Stomach (tissue), 9 donors: Measurements from ENCODE around the gene FAM47E. TPM values are rescaled to one million over a fixed set of nuclear protein-coding genes. Genes with fewer than 3 reads are reported as not detected.

Experiments
- DNase-seq, 2 donors: peaks; one replicate each; pipeline versions ENCODE4 v3.0.0 to v3.0.0-alpha.2; 2013 to 2019
- H3K27ac ChIP-seq, 5 donors: fragments of 200-600 bp in 4 of 5; sonication (generic) in 4 of 5; one replicate each; pipeline ENCODE4 v1.5.1; 2013 to 2019; ENCODE audit warnings: mild to moderate bottlenecking in 1 of 5, moderate library complexity in 1 of 5
- H3K27me3 ChIP-seq, 3 donors: fragments of 200-600 bp; sonication (generic); one replicate each; pipeline ENCODE4 v1.5.1; 2017 to 2019; ENCODE audit warnings: mixed run types in 1 of 3
- H3K36me3 ChIP-seq, 4 donors: fragments of 200-600 bp; sonication (generic); 1 replicate in 3 of 4; 2 replicates in 1 of 4; pipeline ENCODE4 v1.5.1; 2016 to 2019
- H3K4me1 ChIP-seq, 4 donors: fragments of 200-600 bp; sonication (generic); one replicate each; pipeline ENCODE4 v1.5.1; 2016 to 2019
- H3K4me3 ChIP-seq, 4 donors: fragments of 200-600 bp; sonication (generic) in 3 of 4; one replicate each; pipeline ENCODE4 v1.5.1; 2016 to 2019; ENCODE audit warnings: mild to moderate bottlenecking in 1 of 4
- H3K9me3 ChIP-seq, 4 donors: fragments of 200-600 bp; sonication (generic); one replicate each; pipeline ENCODE4 v1.5.1; 2016 to 2019
- CTCF ChIP-seq, 7 experiments: fragments of 450-650 bp in 4 of 7; fragments of 200-600 bp in 3 of 7; sonication (generic) in 3 of 7; IDR thresholded peaks; one replicate each; pipeline ENCODE4 v1.5.1; 2016 to 2019; ENCODE audit warnings: antibody characterized with exemption in 7 of 7, control low read depth in 2 of 7, mild to moderate bottlenecking in 1 of 7
- EP300 ChIP-seq: sonication (generic); formaldehyde crosslinking; IDR thresholded peaks from one replicate; pipeline ENCODE4 v1.6.1; 2017; ENCODE audit warnings: antibody characterized with exemption
- POLR2A ChIP-seq, 4 donors: fragments of 450-650 bp; IDR thresholded peaks; one replicate each; pipeline ENCODE4 v1.6.1; 2016; ENCODE audit warnings: antibody characterized with exemption in 4 of 4, control low read depth in 2 of 4, mild to moderate bottlenecking in 1 of 4, moderate library complexity in 1 of 4
- POLR2AphosphoS5 ChIP-seq, 3 donors: sonication (generic); formaldehyde crosslinking; IDR thresholded peaks; one replicate each; pipeline ENCODE4 v1.6.1; 2016; ENCODE audit warnings: antibody characterized with exemption in 3 of 3
- WGBS, 5 donors: extraction: QIAGEN DNeasy Blood & Tissue Kit in 3 of 5; methylation state at CpG; one replicate each; pipeline versions ENCODE4 v1.1.5 to v1.1.7; 2013 to 2018; 5-methylcytosine and 5-hydroxymethylcytosine counted together
- intact Hi-C: fragments of 100-400 bp; cut with DNase I; formaldehyde crosslinking; loops from one replicate; pipeline ENCODE4 v1.15.1; 2023; ENCODE audit warnings: low total_unique reads
- polyA plus RNA-seq, 3 donors: library from polyadenylated mRNA; stranded (reverse); fragments of 200-250 nt; gene quantifications; one replicate each; pipeline ENCODE4 v1.2.3, GENCODE V29; 2013
- total RNA-seq, 5 donors: library from RNA; depleted of rRNA; stranded (reverse); fragments of >200 nt; gene quantifications; one replicate each; pipeline versions ENCODE4 v1.1.0 to v1.2.3, GENCODE V29; 2014 to 2016
- donor health status: healthy with polysubstance abuse.
- donor health status: Bipolar disorder and iron deficiency.
- donor health status: healthy.

FAM47E gene
- total and polyA plus RNA-seq, 8 donors, result under 0.01 to 10.8 (median 6.5) TPM; not detected in 1

DNA sequence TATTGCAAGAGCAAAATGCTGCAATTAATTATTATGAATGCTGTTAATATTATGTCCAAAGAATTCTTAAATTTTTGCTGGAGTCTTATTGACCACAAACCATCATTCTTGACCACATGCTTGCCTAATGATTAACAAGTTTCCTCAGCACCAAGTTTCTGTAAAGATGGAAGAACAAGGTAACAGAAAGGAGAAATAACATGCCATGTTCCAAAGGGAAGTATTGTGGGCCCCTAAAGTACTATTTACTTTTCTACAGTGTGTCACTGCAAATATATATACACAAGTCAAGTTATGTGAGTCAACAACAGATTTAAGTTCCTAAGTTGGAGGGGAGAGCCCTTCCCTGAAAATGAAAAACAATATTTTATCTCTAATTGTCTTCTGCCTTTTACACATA lies 20.6 kb downstream of the FAM47E start:
- no peak for DNase-seq
- Histone ChIP-seq H3K27ac (no peak overlapping the region), H3K9me3 (no peaks in the 10 kb centered on the region), H3K36me3 (peaks cover 0 to 12% (median 0%) of the 10 kb centered on the region in 4 donors), H3K4me1 (peaks cover 0 to 7% (median 0%) of the 10 kb centered on the region in 4 donors), H3K4me3 (no peak overlapping the region), H3K27me3 (no peaks in the 10 kb centered on the region)
- TF ChIP-seq POLR2AphosphoS5 (IDR thresholded peaks at IDR 0.05) (no peak), CTCF (IDR thresholded peaks at IDR 0.05) (no peak), EP300 (no peak), POLR2A (IDR thresholded peaks at IDR 0.05) (no peak)
- intact Hi-C loops, result no loop called here

GRCh38 chr4:76272582-76272981 lies 21.1 kb downstream of the FAM47E start:
- Histone ChIP-seq H3K36me3 (peaks cover 0 to 12% (median 0%) of the 10 kb centered on the region in 4 donors), H3K27ac (no peak overlapping the region), H3K4me1 (peaks cover 0 to 7% (median 0%) of the 10 kb centered on the region in 4 donors), H3K4me3 (no peak overlapping the region), H3K27me3 (no peaks in the 10 kb centered on the region), H3K9me3 (no peaks in the 10 kb centered on the region)
- intact Hi-C loops, result no loop called here
- no peak for DNase-seq
- no peak for TF ChIP-seq CTCF (IDR thresholded peaks at IDR 0.05)
- TF ChIP-seq POLR2AphosphoS5 (IDR thresholded peaks at IDR 0.05), result no peak
- no peak for TF ChIP-seq POLR2A (IDR thresholded peaks at IDR 0.05)
- no peak for TF ChIP-seq EP300
- WGBS, 5 donors, result 33 to 91% (median 62%) methylated on average over 1 of the region's 1 CpG

- H3K27me3 ChIP-seq, result no peaks in the 10 kb centered on the region
- TF ChIP-seq POLR2A (IDR thresholded peaks at IDR 0.05) (no peak), POLR2AphosphoS5 (IDR thresholded peaks at IDR 0.05) (no peak), EP300 (no peak), CTCF (IDR thresholded peaks at IDR 0.05) (no peak)
- DNase-seq, result no peak
- intact Hi-C loops, result no loop called here
- WGBS, 5 donors, result 60 to 85% (median 80%) methylated on average over 5 of the region's 5 CpGs
- no peak overlapping the region for H3K27ac ChIP-seq
- H3K36me3 ChIP-seq, result peaks cover 0 to 12% (median 0%) of the 10 kb centered on the region in 4 donors
- no peak overlapping the region for H3K4me3 ChIP-seq
- H3K4me1 ChIP-seq, result peaks cover 0 to 8% (median 0%) of the 10 kb centered on the region in 4 donors
- H3K9me3 ChIP-seq, result no peaks in the 10 kb centered on the region
Observed at GRCh38 chr4:76272999-76273398, 21.5 kb downstream of the FAM47E start.

- intact Hi-C loops, result no loop called here
- H3K27ac ChIP-seq, result no peak overlapping the region
- 63 to 73% (median 70%) methylated on average over 3 of the region's 3 CpGs for WGBS, 5 donors
- H3K4me1 ChIP-seq, result peaks cover 0 to 18% (median 1%) of the 10 kb centered on the region in 4 donors
- no peaks in the 10 kb centered on the region for H3K27me3 ChIP-seq
- no peak for TF ChIP-seq CTCF (IDR thresholded peaks at IDR 0.05)
- no peak for TF ChIP-seq EP300
- TF ChIP-seq POLR2AphosphoS5 (IDR thresholded peaks at IDR 0.05), result no peak
- TF ChIP-seq POLR2A (IDR thresholded peaks at IDR 0.05), result no peak
- H3K36me3 ChIP-seq, result peaks cover 0 to 8% (median 0%) of the 10 kb centered on the region in 4 donors
- no peaks in the 10 kb centered on the region for H3K9me3 ChIP-seq
- no peak for DNase-seq
- H3K4me3 ChIP-seq, result no peak overlapping the region
Observed at GRCh38 chr4:76275486-76276124, 24.1 kb downstream of the FAM47E start.
